GM21786 (cell line): Measurements from ENCODE around the gene SLC17A6.

Experiments used
- ATAC-seq: cut with Tn5 transposase; IDR thresholded peaks from one replicate; pipeline ENCODE4 v1.9.1; 2021; ENCODE audit not compliant: unreplicated experiment

The SLC17A6 gene

DNA sequence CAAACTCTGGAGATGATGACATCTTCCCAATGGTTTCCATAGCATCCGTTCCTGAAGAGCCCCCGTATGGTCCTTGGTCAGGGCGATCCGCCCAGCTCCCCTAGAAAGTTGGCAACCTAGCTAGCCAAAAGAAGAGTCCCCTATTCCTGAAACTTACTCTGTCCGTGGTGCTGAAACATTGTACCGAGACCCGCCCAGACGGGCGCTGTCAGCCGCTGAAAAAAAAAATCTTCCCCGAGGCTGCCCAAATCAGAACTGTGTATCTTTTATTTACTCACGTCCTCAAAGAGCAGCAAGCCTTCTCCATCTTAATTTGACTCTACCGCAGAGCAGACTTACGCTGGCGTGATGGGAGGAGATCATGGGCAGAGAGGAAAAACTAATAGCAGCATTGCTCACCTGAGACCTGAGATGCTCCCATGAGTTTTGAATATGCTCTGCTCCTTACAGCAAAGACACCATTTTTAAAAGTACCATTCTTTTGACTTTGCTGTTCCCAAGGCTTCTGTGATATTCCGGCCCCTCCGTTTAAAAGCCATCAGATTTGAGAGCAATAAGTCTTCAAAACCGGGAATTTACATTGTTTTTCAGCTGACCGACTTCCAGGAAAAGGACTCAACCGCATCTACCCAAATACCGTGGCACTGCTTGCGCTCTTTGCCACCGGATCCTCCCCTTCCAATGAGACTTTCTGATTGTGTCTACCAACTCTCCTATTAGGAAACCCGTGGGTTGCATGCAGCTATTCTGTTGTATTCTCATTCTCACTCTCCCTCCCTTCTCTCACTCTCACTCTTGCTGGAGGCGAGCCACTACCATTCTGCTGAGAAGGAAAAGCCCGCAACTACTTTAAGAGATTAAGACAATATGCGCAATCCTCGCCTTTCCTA is at the start of gene SLC17A6:
TSS of gene SLC17A6 (plus strand) at position 786 of the 890 bp plus-strand sequence. CDS start 153 bp downstream, outside the sequence.
- no peak for ATAC-seq

DNA sequence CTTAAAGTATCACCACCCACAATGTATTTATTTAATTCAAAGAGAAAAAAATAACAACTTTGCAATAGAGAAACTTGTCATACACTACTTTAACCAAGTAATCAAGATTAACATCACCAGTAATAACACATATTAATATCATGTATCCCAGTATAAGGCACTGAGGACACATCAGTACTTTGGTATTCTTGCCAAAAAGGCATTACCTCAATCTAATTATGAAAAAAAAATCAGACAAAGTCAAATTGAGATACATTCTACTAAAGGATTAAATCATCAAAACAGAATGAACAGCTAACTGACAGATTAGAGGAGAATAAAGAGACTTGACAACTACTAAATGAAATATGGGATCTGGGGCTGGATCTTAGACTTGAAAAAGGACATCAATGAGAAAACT is 35.8 kb upstream of the SLC17A6 start:
- no peak for ATAC-seq

DNA sequence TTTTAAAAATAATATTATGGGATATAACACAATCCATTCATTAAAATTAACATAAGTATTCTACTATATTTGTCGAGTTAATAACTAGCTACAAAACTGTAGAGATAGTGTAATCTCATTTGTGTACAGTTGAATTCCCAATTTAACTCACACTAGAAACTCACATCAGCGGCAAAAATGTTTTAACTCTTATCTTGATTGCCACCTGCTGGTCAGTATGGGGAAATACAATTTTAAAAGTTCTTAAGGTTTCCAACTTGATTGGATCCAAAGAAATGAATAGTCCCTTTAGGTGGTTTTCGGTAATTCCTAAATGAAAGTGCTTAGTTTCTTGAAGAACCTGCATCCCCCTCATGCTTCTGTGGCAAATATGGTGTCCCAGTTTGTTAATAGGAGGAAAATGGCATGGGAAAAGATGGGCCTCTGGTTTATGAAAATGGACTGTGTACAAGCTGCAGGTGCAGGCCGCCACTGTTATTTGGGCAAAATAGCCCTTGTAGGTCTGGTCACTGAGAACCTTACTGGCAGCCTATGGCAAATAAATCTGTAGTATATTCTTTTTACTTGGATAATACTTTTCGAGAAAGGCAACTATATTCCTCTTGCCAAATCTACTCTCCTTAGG is 33.7 kb upstream of the SLC17A6 start:
- ATAC-seq, result no peak

DNA sequence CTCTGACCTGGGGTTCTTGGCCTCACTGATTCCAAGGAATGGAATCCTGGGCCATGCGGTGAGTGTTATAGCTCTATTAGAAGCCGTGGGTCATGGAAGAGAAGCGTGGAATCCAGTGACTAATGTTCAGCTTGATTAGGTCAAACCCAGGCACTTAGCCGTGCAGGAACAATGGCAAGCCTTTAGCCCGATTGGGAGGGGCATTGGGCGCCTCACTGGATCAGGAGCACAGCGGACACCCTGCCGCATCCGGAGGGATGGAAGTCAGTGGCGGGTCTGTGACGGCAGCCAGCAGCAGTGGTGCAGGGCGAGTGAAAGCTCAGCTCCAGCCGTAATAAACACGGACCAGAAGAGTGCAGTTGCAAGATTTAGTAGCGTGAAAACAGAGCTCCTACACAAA is 20.5 kb upstream of the SLC17A6 start:
- ATAC-seq, result no peak

DNA sequence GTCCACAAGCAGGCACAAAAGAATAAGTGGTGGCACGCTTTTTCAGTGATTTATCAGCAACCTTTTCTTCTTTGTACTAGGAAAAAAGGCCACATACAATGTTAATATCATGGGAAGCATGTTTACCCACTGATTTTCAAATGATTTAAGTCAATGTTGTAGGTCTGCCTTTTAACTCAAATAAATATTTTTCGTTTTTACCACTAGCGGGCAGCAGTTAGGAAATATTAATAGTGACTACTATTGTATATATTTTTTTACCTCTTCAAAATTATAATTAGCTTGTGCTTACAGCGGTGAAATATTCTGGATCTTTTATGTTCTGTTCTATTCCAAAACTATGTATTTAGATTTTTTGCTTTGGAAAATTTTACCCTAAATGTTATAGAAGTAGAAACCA is 6.4 kb upstream of the SLC17A6 start:
- no peak for ATAC-seq

DNA sequence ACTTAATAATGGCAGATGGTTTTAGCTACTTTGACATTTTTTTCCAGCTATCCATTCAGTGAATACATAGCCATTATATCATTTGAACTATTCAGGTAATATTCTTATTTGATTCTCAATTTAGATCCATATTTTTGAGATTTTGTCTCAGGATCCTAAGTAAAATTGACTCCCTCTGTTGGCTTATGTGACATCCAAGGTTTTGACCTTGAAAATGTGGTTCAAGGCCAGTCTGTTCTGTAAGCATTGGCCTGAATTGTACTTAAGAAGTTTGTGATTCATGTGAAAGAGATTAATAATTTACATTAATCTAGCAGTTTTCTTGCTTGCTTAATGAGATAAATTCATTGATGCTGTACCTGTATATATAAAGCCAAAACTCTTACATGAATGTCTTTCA is 1.6 kb upstream of the SLC17A6 start:
- no peak for ATAC-seq

DNA sequence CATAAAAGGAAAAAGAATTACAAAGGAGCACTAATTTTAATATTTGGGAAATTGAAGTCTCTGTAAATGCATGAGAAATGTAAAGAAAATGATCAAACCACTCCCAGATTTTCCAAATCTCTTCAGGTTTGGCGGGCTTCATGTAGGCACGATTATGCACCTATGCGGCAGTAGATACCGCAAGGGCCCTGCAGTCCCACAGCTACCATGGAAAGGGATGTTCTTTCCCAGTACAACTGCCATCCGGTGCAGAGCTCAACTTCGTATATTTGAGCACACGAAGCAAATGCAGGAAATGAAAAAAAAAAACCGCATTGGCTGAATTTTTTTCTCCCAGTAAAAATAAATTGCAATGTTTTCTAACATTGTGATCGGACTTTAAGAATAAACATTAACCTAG is 1.4 kb downstream of the SLC17A6 start:
- no peak for ATAC-seq

DNA sequence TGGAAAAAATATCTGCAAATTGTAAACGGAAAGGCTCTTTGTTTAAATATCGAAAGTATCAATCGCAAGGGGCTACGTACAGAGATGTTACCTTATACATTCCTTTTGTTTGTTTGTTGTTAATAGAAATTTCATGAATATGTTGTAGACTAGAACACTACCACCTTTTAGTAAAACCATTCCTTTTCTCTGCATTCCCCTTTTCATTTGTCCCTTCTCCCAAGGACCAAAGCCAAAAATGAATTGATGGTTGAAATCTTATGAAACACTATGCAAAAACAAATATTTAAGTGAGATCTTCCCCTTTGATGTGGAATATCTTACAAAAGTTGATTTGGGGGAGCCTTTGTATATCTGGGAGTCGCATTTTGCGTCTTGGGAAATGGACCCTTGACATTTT is 2.1 kb downstream of the SLC17A6 start:
- ATAC-seq, result no peak

DNA sequence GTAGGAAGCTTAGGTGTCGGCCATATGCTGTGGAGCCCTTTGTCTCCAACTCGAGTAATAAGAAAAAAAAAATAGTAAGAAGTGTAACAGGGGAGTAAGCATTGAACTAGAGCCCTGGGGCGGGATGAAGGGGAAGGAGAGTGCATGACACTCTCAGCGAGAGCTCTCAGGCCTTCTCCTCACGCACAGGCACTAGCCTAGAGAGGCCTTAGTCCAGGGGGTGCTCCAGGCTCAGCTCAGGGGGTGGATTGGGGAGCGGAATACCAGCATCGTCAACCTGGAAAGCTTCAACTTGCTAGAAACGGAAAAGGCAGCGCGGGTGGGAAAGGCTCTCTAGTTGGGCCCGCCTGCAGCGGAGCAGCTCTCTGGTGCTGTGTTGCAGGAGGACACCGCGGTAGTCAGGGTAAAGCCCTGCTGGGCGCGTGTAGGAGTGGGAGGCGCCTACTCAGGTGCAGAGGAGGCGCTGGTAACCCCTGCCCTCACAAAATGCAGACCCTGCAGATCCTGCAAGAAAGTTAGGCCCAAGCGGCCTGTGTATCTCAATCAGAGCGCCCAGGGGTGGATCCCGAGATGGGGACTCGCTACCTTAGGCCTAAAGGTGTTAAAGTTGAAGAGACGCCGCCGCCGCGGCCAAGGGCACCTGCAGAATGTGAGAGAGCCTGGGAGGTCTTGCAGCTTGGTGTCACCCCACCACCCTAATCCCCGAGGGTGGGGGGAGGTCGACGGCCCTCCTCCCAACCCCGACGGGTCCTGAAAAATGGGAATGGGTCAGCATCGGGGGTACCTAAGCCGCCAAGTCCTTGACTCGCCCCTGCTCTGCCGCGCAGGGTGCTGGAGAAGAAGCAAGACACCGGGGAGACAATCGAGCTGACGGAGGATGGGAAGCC is 2.8 kb downstream of the SLC17A6 start:
- ATAC-seq, result no peak

DNA sequence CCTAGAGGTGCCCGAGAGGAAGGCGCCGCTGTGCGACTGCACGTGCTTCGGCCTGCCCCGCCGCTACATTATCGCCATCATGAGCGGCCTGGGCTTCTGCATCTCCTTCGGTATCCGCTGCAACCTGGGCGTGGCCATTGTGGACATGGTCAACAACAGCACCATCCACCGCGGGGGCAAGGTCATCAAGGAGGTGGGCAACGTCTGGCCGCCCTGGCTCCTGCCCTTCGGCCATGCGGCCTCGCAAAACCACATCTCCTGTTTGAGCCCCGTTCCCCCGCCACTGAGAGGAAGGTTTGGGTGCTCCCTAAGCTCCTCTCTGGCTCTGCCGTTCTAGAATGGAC is 3.4 kb downstream of the SLC17A6 start:
- no peak for ATAC-seq

DNA sequence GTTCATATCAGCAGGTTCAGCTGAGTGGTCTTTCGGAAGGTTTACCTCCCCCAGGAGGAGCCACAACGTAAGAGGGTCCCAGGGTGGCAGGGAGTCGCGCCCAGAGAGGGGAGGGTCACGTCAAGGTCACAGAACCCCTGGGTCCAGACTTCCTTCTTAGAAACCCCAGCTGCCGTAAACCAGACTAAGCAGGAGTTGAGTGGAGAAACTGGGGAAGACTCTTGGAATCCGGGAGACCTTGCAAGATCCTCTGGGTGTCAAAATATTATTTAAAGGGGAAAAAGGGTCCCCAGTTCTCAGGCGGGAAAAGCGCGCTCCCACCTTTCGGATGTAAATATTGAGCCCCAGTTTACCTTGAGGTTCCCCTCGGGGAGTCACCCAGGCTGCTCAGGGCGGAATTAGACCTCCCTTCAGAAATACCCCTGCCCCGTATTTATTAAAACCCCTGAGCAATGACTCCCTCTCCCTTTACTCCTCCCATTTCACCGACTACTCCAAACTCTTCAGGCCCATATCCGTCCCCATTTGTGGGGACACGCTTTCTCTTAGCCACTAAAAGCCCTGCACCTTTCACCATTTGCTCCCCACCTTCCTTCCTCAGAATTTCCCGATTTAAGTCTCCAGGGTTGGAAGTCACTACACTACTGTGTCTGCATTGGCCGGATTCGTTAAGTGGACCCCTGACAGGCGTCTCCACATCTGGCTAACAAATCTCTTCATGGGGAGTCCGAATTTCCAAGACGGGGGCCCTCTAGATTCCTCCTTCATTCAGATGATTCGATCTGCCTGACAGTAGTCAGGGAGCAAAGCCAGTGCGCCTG is 4.2 kb downstream of the SLC17A6 start:
- ATAC-seq, result no peak

DNA sequence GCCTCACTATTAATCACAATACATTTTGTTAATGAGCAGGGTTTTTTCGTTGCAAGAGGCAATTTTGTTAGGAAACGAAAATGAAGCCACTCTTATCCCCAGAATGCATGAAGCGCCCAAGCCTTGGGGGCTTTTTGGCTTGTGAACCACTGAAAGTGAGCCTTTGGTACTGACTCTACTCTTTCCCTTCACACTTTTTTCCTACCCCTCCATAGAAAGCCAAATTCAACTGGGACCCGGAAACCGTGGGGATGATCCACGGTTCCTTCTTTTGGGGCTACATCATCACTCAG is 4.8 kb downstream of the SLC17A6 start:
- no peak for ATAC-seq

DNA sequence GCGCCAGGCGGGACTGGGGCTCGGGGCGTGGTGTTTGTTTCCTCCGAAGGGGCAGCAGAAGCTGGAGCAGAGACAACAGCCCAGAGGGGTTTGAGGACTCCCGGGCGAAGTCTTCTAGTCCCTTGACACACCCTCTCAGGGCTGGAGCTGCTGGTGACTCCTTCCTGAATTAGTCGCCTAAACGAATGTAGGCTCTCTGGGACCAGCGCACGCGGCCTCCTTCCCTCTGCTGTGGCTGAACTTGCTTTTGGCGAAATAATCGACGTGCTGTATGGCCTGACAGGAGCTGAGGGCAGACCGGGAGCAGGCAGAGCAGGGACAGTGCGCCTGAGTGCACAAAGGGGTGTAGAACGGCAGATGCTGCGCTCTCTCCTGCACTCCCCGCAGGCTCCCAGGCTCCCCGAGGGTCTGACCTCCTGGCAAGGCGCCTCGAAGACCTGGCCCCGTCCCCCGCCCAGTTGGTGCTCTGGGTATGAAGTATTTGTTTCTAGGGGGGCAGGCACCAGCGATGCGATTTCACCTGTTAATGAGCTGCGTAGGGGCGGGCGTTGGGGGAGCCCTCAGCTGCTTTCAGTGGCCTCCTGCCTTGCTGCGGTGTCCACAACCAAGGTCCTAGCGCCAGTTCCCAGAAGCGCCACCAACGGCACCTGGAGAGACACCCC is 5.3 kb downstream of the SLC17A6 start:
- ATAC-seq, result no peak

DNA sequence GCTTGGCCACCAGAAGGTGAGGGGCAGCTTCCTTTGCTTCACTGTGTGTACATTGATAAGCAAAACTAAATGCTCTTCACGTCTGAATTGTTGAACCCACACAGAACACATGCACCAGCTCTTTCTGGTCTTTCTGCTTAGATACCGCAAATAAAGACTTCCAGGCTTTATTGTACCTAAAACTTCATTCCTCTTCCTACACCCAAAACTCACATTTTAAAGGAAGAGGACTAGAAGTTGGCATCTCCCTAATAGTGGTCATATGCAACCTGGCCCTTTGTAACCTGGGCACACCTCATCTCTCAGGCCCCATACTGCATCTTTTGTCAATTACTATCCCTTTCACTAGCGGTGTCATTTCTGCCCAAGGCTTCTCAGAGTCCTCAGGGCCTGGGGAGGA is 5.9 kb downstream of the SLC17A6 start:
- ATAC-seq, result no peak

DNA sequence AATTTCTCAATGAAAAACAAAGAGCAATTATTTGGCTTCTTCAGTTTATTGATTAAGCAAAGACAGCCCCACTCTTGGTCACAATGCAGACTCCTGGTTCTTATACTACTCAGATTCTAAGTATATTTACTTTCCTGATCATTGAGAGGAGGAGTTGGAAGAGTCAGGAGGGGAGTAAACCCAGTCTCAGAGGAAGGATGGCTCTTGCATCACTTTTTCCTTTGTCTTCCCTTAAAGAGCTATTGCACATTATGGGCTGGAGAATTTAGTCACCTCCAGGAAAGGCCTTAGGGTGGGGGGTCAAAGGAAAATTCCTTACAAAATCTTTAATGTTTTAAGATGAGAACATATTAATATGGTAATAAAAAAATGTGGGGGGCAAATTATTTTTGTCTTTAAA is 8.1 kb downstream of the SLC17A6 start:
- ATAC-seq, result no peak

DNA sequence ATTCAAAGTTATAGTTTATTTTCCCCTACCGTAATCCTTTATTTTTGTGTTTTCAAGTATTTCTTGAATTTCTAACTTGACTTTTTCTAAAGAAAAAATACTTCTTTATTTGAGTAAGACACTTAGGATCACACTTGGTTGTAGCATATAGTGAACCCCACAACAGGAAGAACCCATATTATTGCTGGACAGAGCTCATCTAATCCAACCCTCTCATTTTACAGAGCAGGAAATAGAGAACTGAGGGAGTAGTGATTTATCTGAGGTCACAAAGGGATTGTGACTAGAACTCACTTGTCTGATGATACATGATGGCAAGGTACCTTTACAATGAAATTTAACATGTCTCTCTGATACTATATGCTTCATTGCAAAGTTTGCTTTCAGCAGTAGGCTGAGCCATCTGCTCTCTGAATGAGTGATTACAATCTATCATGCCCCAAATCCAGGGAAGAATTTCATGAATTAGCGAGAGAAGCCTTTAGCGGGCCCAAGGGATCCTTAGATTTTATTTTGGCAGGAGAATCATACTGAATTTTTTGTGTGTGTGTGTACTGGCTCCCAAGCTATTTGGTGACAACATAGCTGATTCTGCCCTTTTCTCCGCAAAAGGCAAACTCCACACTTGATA is 9.8 kb downstream of the SLC17A6 start:
- no peak for ATAC-seq

DNA sequence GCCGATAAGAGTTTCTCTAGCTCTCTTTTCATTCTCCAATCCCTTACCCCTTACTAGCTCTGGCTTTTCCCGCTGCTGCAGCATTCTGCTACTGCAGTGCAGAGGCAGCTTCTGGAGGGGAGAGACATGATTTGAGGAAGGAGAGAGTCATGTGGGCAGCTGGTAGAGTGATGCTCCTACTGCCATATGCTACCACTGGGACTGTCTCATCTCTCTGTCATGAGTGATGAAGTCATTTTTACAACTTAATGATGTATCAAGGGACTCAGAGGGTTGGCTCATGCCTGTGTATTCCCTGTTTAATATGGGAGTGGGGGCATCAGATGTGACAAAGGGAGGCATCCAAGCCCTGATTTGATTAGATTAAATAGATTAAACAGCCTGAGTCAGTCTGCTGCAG is 11.3 kb downstream of the SLC17A6 start:
- no peak for ATAC-seq

DNA sequence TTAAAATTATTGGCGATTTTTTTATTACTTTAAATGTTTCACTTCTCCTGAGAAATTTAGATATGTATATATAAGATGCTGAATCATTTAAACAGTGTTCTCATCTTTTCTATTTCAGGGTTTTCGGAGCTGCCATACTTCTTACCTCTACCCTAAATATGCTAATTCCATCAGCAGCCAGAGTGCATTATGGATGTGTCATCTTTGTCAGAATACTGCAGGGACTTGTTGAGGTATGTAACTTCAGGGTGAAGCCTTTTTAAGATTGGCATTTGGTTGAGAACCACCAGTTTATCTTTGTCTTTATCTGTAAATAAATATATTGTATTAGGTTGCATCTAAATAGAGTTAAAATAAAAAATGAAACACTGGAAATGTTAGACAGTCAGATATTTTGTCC is 21.1 kb downstream of the SLC17A6 start:
- ATAC-seq, result no peak

DNA sequence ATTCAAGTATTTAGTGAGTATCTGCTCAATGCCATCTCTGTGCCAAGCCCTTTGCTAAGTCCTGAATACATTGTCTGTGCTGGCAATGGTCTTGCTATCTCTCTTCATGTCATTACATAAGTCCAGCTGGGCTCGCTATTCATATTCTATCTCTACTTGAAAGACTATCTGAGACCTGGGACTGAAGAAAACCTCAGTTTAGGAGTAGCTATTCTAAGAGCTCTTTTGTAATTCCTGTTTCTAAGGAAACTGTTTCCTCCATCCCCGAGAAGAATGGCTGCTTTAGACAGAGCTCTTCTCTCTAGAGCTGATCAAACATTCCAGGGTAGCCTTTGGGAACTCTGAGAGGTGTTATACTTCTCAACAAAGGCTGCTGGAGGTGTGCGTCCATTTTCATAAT is 33.0 kb downstream of the SLC17A6 start:
- ATAC-seq, result no peak

DNA sequence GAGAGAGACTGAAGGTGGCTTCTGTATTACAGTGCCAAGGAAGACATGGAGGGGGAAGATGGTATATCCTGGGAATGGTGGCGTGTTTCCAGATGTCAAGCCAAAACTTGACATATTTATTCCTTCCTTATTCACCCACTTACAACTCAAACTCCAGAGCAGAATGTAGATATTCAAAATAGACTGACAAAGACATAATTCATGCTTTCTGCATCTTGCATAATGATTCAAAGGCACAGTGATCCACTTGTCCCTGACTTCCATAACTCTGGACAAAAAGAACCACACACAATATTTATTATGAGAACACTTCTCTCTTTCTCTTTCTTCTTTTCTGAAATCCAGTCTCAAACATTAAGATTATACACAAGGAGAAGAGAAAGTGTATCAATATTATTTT is 48.9 kb downstream of the SLC17A6 start:
- no peak for ATAC-seq
